ENCODE data around the gene SKAP2. TPM values are rescaled to one million over a fixed set of nuclear protein-coding genes. Genes with fewer than 3 reads are reported as not detected.

Gene SKAP2
- total RNA-seq, 1 experiment from 2014 or later, result 0.56 TPM

DNA sequence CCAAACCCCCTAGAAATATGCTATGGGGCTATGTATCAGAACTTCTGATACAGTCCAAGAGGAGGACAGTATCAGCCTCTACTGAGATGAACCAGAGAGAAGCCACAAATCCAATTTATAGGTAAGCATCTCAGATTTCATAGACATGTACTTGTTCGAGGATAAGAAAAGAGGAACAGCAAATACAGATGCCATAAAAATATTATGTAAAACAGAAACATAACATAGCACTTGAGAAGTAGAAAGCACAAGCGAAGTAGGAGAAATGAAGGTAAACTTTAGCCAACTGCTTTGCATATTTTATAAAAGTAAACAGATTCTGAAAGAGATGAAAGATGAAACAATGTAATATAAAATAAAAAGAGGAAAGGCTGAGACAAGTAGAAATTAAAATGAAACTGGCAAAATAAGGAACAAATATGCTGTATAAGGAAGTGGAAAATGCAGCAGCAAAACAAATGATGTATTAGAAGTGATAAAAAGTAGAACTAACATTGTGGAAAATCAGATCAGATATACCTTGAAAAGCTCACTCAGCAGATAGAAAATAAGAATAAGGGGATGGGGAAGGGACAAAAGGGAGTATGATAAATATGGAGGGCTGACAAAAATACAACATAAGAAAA, 135.1 kb downstream of the SKAP2 start:
- intact Hi-C loops (cut with micrococcal nuclease; ENCODE audit: unreplicated experiment), result no loop called here
- ChIA-PET CTCF (no interaction called here), POLR2A (ENCODE audit: low non-redundant PET) (no interaction called here)
- DNase-seq (ENCODE audit: low spot score), result no peak
- Histone ChIP-seq H3K9me3 (ENCODE audit: low read depth, low read length, poor library complexity, severe bottlenecking) (no peaks in the 10 kb centered on the region), H3K27ac (ENCODE audit: low read depth, low read length, poor library complexity, severe bottlenecking) (no peak overlapping the region), H3K4me1 (ENCODE audit: insufficient read depth, low read length, poor library complexity, severe bottlenecking) (no peaks in the 10 kb centered on the region), H3K36me3 (ENCODE audit: insufficient read depth, low read length, poor library complexity, severe bottlenecking) (no peaks in the 10 kb centered on the region), H3K4me3 (ENCODE audit: low read depth, low read length, poor library complexity, severe bottlenecking) (no peak overlapping the region), H3K27me3 (replicated peaks; ENCODE audit: insufficient read depth, low read depth, low read length, poor library complexity) (peaks cover 94% of the 10 kb centered on the region)
- no peak for TF ChIP-seq CTCF (conservative IDR thresholded peaks at IDR 0.05; ENCODE audit: low read depth, low read length)
- TF ChIP-seq EZH2 (IDR thresholded peaks at IDR 0.05; ENCODE audit: borderline replicate concordance, low read depth, low read length, poor library complexity, severe bottlenecking), result no peak
- no TSS peak for BruUV-seq (replicated peaks)

GRCh38 chr7:26726051-26726450, 138.3 kb downstream of the SKAP2 start:
- ChIA-PET CTCF (no interaction called here), POLR2A (ENCODE audit: low non-redundant PET) (no interaction called here)
- intact Hi-C loops (cut with micrococcal nuclease; ENCODE audit: unreplicated experiment), result no loop called here
- H3K4me1 ChIP-seq (ENCODE audit: insufficient read depth, low read length, poor library complexity, severe bottlenecking), result no peaks in the 10 kb centered on the region
- no peak for DNase-seq (ENCODE audit: low spot score)
- no peaks in the 10 kb centered on the region for H3K9me3 ChIP-seq (ENCODE audit: low read depth, low read length, poor library complexity, severe bottlenecking)
- no peak for TF ChIP-seq CTCF (conservative IDR thresholded peaks at IDR 0.05; ENCODE audit: low read depth, low read length)
- TF ChIP-seq EZH2 (IDR thresholded peaks at IDR 0.05; ENCODE audit: borderline replicate concordance, low read depth, low read length, poor library complexity, severe bottlenecking), result no peak
- H3K36me3 ChIP-seq (ENCODE audit: insufficient read depth, low read length, poor library complexity, severe bottlenecking), result no peaks in the 10 kb centered on the region
- no peak overlapping the region for H3K4me3 ChIP-seq (ENCODE audit: low read depth, low read length, poor library complexity, severe bottlenecking)
- no TSS peak for BruUV-seq (replicated peaks)
- peaks cover 88% of the 10 kb centered on the region for H3K27me3 ChIP-seq (replicated peaks; ENCODE audit: insufficient read depth, low read depth, low read length, poor library complexity)
- H3K27ac ChIP-seq (ENCODE audit: low read depth, low read length, poor library complexity, severe bottlenecking), result no peak overlapping the region

DNA sequence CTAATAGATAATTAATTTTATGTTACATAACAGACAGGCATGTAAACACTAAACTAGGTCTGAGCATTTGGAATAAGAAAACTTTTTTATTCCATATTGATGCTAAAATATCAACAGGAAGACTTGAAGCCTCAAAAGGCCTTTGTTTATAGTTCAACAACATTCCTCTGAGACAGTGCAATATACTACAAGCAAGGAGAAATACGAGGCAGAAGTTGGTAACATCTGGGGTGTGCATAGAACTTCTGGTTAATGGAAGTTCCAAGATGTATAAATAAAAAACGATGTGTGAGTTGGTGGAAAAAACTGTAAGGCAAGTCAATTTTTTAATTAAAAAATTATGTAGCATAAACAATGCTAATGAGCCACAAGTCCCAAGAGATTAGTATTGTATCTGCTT, 139.6 kb downstream of the SKAP2 start:
- no TSS peak for BruUV-seq (replicated peaks)

More for the DNA sequence above, 139.6 kb downstream of the SKAP2 start:
- Histone ChIP-seq H3K4me1 (ENCODE audit: insufficient read depth, low read length, poor library complexity, severe bottlenecking) (no peaks in the 10 kb centered on the region), H3K4me3 (ENCODE audit: low read depth, low read length, poor library complexity, severe bottlenecking) (no peak overlapping the region), H3K27me3 (replicated peaks; ENCODE audit: insufficient read depth, low read depth, low read length, poor library complexity) (peaks cover 78% of the 10 kb centered on the region), H3K9me3 (ENCODE audit: low read depth, low read length, poor library complexity, severe bottlenecking) (no peaks in the 10 kb centered on the region), H3K27ac (ENCODE audit: low read depth, low read length, poor library complexity, severe bottlenecking) (no peak overlapping the region), H3K36me3 (ENCODE audit: insufficient read depth, low read length, poor library complexity, severe bottlenecking) (no peaks in the 10 kb centered on the region)
- CTCF ChIA-PET, result no interaction called here
- POLR2A ChIA-PET (ENCODE audit: low non-redundant PET), result no interaction called here
- intact Hi-C loops (cut with micrococcal nuclease; ENCODE audit: unreplicated experiment), result no loop called here
- DNase-seq (ENCODE audit: low spot score), result no peak
- no peak for TF ChIP-seq CTCF (conservative IDR thresholded peaks at IDR 0.05; ENCODE audit: low read depth, low read length)
- no peak for TF ChIP-seq EZH2 (IDR thresholded peaks at IDR 0.05; ENCODE audit: borderline replicate concordance, low read depth, low read length, poor library complexity, severe bottlenecking)
